HG03457 (cell line): Measurements from ENCODE around the gene ATP5PD.
"Not testable (repeated sequence)": the region's sequence is repeated elsewhere in the genome, so short reads cannot be mapped to it uniquely, and the experiment has no call there.

ENCODE experiments used
- ATAC-seq: cut with Tn5 transposase; IDR thresholded peaks from one replicate; pipeline ENCODE4 v1.9.1; 2021; ENCODE audit warnings: moderate number of reproducible peaks; ENCODE audit not compliant: unreplicated experiment

ATP5PD gene

GRCh38 chr17:75025398-75025734 is 21.4 kb downstream of the ATP5PD start:
- ATAC-seq = not testable (repeated sequence)

- ATAC-seq = no peak
These were observed 21.9 kb downstream of the ATP5PD start for GRCh38 chr17:75024686-75025397.

GRCh38 chr17:75020331-75021110 is 26.2 kb downstream of the ATP5PD start:
- no peak for ATAC-seq

- no peak for ATAC-seq
These were observed 27.1 kb downstream of the ATP5PD start for GRCh38 chr17:75019710-75020109.

GRCh38 chr17:75019146-75019545 is 27.6 kb downstream of the ATP5PD start:
- ATAC-seq = no peak

GRCh38 chr17:75013092-75013559 is 33.6 kb downstream of the ATP5PD start:
- no peak for ATAC-seq

- peak; percentile 70 for ATAC-seq
These were observed 34.2 kb downstream of the ATP5PD start, which contains the start of gene MRPL58 for GRCh38 chr17:75012346-75013091. Gene MRPL58 (plus strand): TSS chr17:75012670. CDS start chr17:75012687, 17 bp downstream.

GRCh38 chr17:75012096-75012345 is 34.7 kb downstream of the ATP5PD start:
- ATAC-seq = no peak

GRCh38 chr17:75011401-75012095 is 35.2 kb downstream of the ATP5PD start:
- no peak for ATAC-seq

- no peak for ATAC-seq
These were observed 35.9 kb downstream of the ATP5PD start for GRCh38 chr17:75010683-75011400.

GRCh38 chr17:75009139-75009724 is 37.5 kb downstream of the ATP5PD start:
- no peak for ATAC-seq

GRCh38 chr17:75008373-75008772 is 38.4 kb downstream of the ATP5PD start:
- ATAC-seq = no peak

- no peak for ATAC-seq
These were observed 40.1 kb downstream of the ATP5PD start for GRCh38 chr17:75006653-75007052.

GRCh38 chr17:75006084-75006483 is 40.7 kb downstream of the ATP5PD start:
- not testable (repeated sequence) for ATAC-seq

GRCh38 chr17:75005291-75005690 is 41.5 kb downstream of the ATP5PD start:
- ATAC-seq = no peak

GRCh38 chr17:75004371-75004770 is 42.4 kb downstream of the ATP5PD start:
- ATAC-seq = no peak

GRCh38 chr17:75003957-75004355 is 42.8 kb downstream of the ATP5PD start:
- ATAC-seq = no peak

GRCh38 chr17:75003070-75003956 is 43.5 kb downstream of the ATP5PD start:
- ATAC-seq = no peak
